Activated B cell treated with CpG ODN at 0.5 μM for 24 hours (primary cell): ENCODE results near the gene RPS6KB2. TPM values are rescaled to one million over a fixed set of nuclear protein-coding genes. Genes with fewer than 3 reads are reported as not detected.

Experiments
- ATAC-seq: fragments of 200-7000 bp; cut with Tn5 transposase; one replicate; pipeline ENCODE4 v1.10.0; 2021; ENCODE audit warnings: low read depth, mild to moderate bottlenecking, moderate library complexity
- CTCF ChIA-PET: fragments of 350-600 bp; sonication (Branson Sonifier 250); formaldehyde crosslinking; loops from one replicate; lab custom pipeline; 2021; ENCODE audit warnings: antibody characterized with exemption; lab: Charles Lee
- POLR2A ChIA-PET: fragments of 350-600 bp; sonication (Branson Sonifier 250); formaldehyde crosslinking; loops from one replicate; lab custom pipeline; 2021; ENCODE audit warnings: antibody characterized with exemption; lab: Charles Lee
- DNase-seq: peaks from one replicate; pipeline ENCODE4 v3.0.0; 2022
- H3K27ac Mint-ChIP-seq: one replicate; pipeline ENCODE4 v1.8.0; 2020; ENCODE audit warnings: mixed read lengths
- H3K27me3 Mint-ChIP-seq: one replicate; pipeline ENCODE4 v1.8.0; 2021; ENCODE audit warnings: mixed read lengths
- H3K36me3 Mint-ChIP-seq: one replicate; pipeline ENCODE4 v1.8.0; 2021; ENCODE audit warnings: low read depth, mixed read lengths
- H3K4me1 Mint-ChIP-seq: one replicate; pipeline ENCODE4 v1.8.0; 2021; ENCODE audit warnings: mixed read lengths
- H3K4me3 Mint-ChIP-seq: one replicate; pipeline ENCODE4 v1.8.0; 2020; ENCODE audit warnings: mild to moderate bottlenecking, mixed read lengths
- H3K9me3 Mint-ChIP-seq: one replicate; pipeline ENCODE4 v1.8.0; 2020; ENCODE audit warnings: mixed read lengths
- intact Hi-C: fragments of 100-400 bp; cut with micrococcal nuclease; formaldehyde crosslinking; loops from one replicate; pipeline ENCODE4 v1.15.1; 2024
- total RNA-seq: library from RNA; stranded (reverse); gene quantifications from 2 replicates; pipeline ENCODE4 v1.2.3, GENCODE V29; 2022
- TF ChIP-seq, protein P1 (sequence below): fragments of 200-600 bp; IDR thresholded peaks from one replicate; pipeline ENCODE4 v1.8.0; 2022; ENCODE audit warnings: antibody characterized with exemption, mild to moderate bottlenecking

The RPS6KB2 gene
- total RNA-seq, 1 donor from 2014 or later, result 74.5 TPM

DNA sequence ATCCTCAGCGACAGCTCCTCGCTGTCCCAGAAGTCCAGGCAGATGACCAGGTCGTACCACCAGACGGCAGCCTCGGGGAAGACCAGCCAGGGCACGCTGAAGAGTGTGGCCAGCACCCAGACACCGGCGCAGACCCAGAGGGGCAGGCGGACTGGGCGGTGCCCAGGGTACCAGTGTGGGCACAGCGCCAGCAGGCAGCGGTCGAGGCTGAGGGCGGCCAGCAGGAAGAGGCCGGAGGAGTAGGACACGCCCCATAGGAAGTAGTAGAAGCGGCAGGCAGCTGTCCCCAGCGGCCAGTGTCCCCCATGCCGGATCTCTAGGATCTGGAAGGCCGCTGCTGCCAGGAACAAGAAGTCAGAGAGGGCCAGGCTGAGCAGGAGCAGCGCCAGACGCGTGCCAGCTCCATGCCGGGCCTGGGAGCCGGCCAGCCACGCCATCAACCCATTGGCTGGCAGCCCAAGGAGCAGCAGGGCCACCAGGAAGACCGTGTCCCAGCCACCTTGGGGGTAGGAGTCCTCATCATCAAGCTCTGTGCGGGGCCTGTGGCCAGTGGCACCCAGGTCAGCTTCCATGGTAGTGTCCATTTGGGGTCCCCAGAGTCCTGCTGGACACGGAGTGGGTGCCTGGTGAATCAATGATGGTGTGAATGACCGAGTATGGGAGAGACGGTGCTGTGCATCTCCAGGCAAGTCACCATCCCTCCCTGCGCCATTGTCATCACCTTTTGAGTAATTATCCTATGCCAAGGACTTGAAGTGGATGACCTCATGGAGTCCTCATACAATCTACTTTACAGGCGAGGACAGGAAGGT, 24.1 kb downstream of the RPS6KB2 start, which contains the start of gene GPR152:
TSS of gene GPR152 (minus strand) at position 589 of the 812 bp plus-strand sequence. CDS start at position 584, 5 bp downstream.
- Mint-ChIP-seq H3K4me3 (no peak within 1 kb of the TSS), H3K27ac (peak within 1 kb of the TSS; percentile 18), H3K27me3 (no peaks in the 10 kb centered on the region), H3K36me3 (no peaks in the 10 kb centered on the region), H3K9me3 (no peaks in the 10 kb centered on the region), H3K4me1 (peaks cover 48% of the 10 kb centered on the region)
- ChIA-PET POLR2A (interaction anchor here (1.1 to 33.4 kb wide), 4 partner anchors 7 to 70 kb away, joined by 3 to 1417 read pairs (median 712); partner anchors contain the start of genes CABP4, CORO1B, GPR152 and PTPRCAP), CTCF (no interaction called here)
- ATAC-seq (no peak), DNase-seq (no peak)
- TF ChIP-seq, protein P1, sequence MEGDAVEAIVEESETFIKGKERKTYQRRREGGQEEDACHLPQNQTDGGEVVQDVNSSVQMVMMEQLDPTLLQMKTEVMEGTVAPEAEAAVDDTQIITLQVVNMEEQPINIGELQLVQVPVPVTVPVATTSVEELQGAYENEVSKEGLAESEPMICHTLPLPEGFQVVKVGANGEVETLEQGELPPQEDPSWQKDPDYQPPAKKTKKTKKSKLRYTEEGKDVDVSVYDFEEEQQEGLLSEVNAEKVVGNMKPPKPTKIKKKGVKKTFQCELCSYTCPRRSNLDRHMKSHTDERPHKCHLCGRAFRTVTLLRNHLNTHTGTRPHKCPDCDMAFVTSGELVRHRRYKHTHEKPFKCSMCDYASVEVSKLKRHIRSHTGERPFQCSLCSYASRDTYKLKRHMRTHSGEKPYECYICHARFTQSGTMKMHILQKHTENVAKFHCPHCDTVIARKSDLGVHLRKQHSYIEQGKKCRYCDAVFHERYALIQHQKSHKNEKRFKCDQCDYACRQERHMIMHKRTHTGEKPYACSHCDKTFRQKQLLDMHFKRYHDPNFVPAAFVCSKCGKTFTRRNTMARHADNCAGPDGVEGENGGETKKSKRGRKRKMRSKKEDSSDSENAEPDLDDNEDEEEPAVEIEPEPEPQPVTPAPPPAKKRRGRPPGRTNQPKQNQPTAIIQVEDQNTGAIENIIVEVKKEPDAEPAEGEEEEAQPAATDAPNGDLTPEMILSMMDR, result no peak
- intact Hi-C loops, result no loop called here

DNA sequence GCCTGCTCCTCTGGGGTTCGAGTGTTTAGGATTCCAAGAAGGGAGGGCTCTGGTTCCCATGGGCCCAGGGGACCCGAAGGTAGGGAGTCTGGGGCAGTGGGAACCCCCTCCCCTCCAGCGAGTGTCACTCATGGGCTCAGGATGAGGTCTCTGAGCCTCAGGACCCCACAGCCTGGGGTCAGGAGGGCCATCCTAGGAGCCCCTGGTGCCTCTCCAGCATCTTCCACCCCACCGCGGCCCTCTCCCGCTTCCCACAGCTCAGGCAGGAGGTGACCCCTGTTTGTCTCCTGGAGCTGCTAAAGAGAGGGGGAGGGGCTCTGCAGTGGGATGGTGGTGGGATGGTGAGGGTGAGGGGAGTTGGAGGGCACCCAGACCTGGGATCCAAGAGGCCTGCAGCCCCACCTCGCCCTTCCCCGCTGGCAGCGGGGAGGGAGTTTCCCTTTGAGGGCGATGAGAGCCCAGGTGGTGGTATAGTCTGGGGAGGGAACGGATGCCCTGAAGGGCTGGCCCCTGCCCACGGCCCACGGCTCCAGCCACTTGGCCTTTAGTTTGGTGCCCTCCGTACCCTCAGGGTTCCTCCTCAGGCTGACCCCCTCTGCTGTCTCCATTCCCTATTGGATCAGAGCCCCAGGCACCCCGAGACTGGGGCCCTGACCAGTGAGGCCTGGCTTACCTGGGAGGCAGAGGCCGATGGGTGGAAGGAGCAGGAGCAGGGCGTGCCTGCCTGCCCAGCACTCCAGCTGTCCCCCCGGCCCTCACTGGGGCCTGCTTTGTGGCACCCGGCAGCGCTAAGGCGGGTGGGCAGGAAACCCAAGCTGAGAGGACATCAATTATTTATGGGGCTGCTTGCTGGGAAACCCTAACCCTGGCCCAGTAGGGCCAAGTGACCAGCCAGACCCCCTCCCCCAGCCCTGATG, 25.8 kb downstream of the RPS6KB2 start:
- ChIA-PET CTCF (no interaction called here), POLR2A (interaction anchor here (1.0 to 33.4 kb wide), 3 partner anchors 15 to 47 kb away, joined by 3 to 1417 read pairs (median 3); partner anchors contain the start of genes CORO1B, PTPRCAP, RPS6KB2 and TMEM134)
- H3K36me3 Mint-ChIP-seq, result no peaks in the 10 kb centered on the region
- peaks cover 51% of the 10 kb centered on the region for H3K4me1 Mint-ChIP-seq
- TF ChIP-seq, protein P1, result no peak
- H3K9me3 Mint-ChIP-seq, result no peaks in the 10 kb centered on the region
- intact Hi-C loops, result no loop called here
- no peaks in the 10 kb centered on the region for H3K27me3 Mint-ChIP-seq
- peak; percentile 41 for ATAC-seq
- no peak for DNase-seq
- no peak overlapping the region for H3K27ac Mint-ChIP-seq
- H3K4me3 Mint-ChIP-seq, result no peak overlapping the region

DNA sequence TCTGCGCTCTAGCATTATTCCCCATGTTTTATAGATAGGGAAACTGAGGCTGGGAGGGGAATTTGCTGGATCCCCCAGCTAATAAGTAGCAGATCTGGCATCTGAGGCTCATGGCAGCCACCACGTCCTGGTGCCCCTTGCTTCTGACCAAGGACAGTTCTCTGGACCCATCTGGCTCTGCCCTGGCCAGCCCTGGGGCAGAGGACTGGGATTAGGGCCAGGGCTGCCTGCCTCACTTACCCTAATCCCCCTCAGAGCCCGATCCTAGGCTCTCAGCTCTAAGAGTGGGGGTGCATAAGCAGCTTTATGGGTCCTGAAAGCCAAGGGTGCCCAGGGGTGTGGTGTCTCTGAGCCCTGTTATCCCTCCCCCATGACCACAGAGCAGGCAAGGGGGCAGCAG, 26.8 kb downstream of the RPS6KB2 start, which contains the start of gene CABP4:
TSS of gene CABP4 (plus strand) at position 301 of the 400 bp plus-strand sequence. CDS start at position 371, 70 bp downstream.
- Mint-ChIP-seq H3K27me3 (no peaks in the 10 kb centered on the region), H3K4me3 (no peak within 1 kb of the TSS), H3K9me3 (no peaks in the 10 kb centered on the region), H3K36me3 (no peaks in the 10 kb centered on the region), H3K27ac (no peak within 1 kb of the TSS), H3K4me1 (peaks cover 51% of the 10 kb centered on the region)
- no peak for ATAC-seq
- ChIA-PET CTCF (no interaction called here), POLR2A (interaction anchor here (1.1 to 33.4 kb wide), 4 partner anchors 14 to 51 kb away, joined by 3 to 1417 read pairs (median 4); partner anchors contain the start of genes CORO1B, PTPRCAP, RPS6KB2 and TBC1D10C)
- TF ChIP-seq, protein P1, result no peak
- DNase-seq, result no peak
- intact Hi-C loops, result no loop called here

DNA sequence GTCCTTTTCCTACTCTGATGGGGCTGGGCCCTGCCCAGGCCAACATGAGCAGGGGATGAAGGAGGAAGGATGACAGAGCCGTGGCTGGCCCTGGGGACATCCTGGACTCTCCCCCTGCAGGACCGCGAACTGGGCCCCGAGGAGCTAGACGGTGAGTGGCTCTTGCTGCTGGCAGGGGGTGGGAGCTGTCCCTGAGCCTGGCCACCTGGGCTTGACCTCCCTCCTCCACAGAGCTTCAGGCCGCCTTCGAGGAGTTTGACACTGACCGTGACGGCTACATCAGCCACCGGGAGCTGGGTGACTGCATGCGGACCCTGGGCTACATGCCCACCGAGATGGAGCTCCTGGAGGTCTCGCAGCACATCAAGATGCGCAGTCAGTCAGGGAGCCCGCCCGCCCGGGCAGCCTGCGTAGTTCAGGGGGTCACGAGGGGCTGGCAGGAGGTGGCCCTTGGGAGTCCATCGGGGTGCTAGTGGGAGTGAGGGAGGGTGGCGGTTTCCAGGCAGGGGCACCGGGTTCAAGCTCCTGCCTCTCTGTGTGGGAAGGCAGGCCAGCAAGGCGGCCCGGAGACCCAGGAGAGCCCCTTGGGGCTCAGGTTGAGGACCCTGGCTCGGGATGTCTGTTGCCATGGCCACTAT, 27.9 kb downstream of the RPS6KB2 start:
- Mint-ChIP-seq H3K27me3 (no peaks in the 10 kb centered on the region), H3K27ac (no peak overlapping the region), H3K9me3 (no peaks in the 10 kb centered on the region), H3K4me3 (no peak overlapping the region), H3K36me3 (no peaks in the 10 kb centered on the region), H3K4me1 (peaks cover 52% of the 10 kb centered on the region)
- ChIA-PET POLR2A (interaction anchor here (0.6 to 33.4 kb wide), 5 partner anchors 12 to 69 kb away, joined by 4 to 1417 read pairs (median 5); partner anchors contain the start of genes CORO1B, PTPRCAP, RPS6KB2 and TBC1D10C), CTCF (no interaction called here)
- ATAC-seq, result no peak
- no peak for DNase-seq
- TF ChIP-seq, protein P1, result no peak
- intact Hi-C loops, result no loop called here
